Psoas muscle (tissue), 8 donors: Measurements from ENCODE around the gene CD59. TPM values are rescaled to one million over a fixed set of nuclear protein-coding genes. Genes with fewer than 3 reads are reported as not detected.

ENCODE experiments used
- ATAC-seq, 4 donors: fragments of 200-7000 bp; cut with Tn5 transposase; one replicate each; pipeline ENCODE4 v1.9.1; 2020; ENCODE audit warnings: moderate library complexity in 3 of 4, mild to moderate bottlenecking in 2 of 4
- DNase-seq, 2 donors: peaks; one replicate each; pipeline ENCODE4 v3.0.0-alpha.2; 2020
- H3K27ac ChIP-seq: fragments of 200-600 bp; one replicate; pipeline ENCODE4 v1.8.0; 2022
- H3K27me3 ChIP-seq, 3 donors: fragments of 200-600 bp in 1 of 3; one replicate each; pipeline versions ENCODE4 v1.6.1 to v1.8.0; 2013 to 2022; ENCODE audit warnings: low read length in 2 of 3, mild to moderate bottlenecking in 2 of 3, moderate library complexity in 1 of 3; ENCODE audit not compliant: insufficient read depth in 3 of 3
- H3K36me3 ChIP-seq, 2 donors: fragments of 200-600 bp in 1 of 2; one replicate each; pipeline versions ENCODE4 v1.6.1 to v1.8.0; 2013 to 2022; ENCODE audit warnings: low read depth in 1 of 2, mild to moderate bottlenecking in 1 of 2, moderate library complexity in 1 of 2; ENCODE audit not compliant: insufficient read depth in 1 of 2
- H3K4me1 ChIP-seq: fragments of 200-600 bp; one replicate; pipeline ENCODE4 v1.8.0; 2022
- H3K4me3 ChIP-seq: fragments of 200-600 bp; one replicate; pipeline ENCODE4 v1.8.0; 2022; ENCODE audit warnings: mild to moderate bottlenecking
- H3K9me3 ChIP-seq: fragments of 200-600 bp; one replicate; pipeline ENCODE4 v1.8.0; 2022
- CTCF ChIP-seq: fragments of 200-600 bp; IDR thresholded peaks from one replicate; pipeline ENCODE4 v1.8.0; 2022; ENCODE audit warnings: antibody characterized with exemption
- WGBS, 3 donors: extraction: QIAGEN DNeasy Blood & Tissue Kit; methylation state at CpG; one replicate each; pipeline versions ENCODE4 v1.1.6 to v1.1.7; 2013; 5-methylcytosine and 5-hydroxymethylcytosine counted together
- intact Hi-C, 2 donors: fragments of 100-400 bp; cut with DNase I; formaldehyde crosslinking; loops; one replicate each; pipeline versions ENCODE4 v1.11.0 to v1.14.2; 2022
- polyA plus RNA-seq, 3 donors: library from polyadenylated mRNA; stranded (reverse); fragments of 200-250 nt; gene quantifications; one replicate each; pipeline ENCODE4 v1.2.3, GENCODE V29; 2013
- total RNA-seq, 4 donors: library from RNA; stranded (reverse); fragmentation: NEBNext Ultra II Directional in 2 of 4; extraction: Animal tissue kit (Norgen Biotek cat#: 25700) in 2 of 4; gene quantifications; one replicate each; pipeline versions ENCODE4 v1.2.1 to v1.2.4, GENCODE V29; 2021 to 2023
- donor health status: healthy with polysubstance abuse.
- donor health status: DM: no; HTN: no; CAD: no; lungs with moderate emphysema.
- donor health status: Bipolar disorder and iron deficiency.
- donor health status: healthy.
- donor health status: DM: yes; HTN: yes; CAD: no.
- donor health status: DM: no; HTN: no; CAD: no.
- donor health status: DM: no; HTN: no; CAD: no.
- donor health status: DM: yes; HTN: yes; CAD: no.

Gene CD59
- total and polyA plus RNA-seq, 7 donors: 423 to 930 (median 574) TPM

DNA sequence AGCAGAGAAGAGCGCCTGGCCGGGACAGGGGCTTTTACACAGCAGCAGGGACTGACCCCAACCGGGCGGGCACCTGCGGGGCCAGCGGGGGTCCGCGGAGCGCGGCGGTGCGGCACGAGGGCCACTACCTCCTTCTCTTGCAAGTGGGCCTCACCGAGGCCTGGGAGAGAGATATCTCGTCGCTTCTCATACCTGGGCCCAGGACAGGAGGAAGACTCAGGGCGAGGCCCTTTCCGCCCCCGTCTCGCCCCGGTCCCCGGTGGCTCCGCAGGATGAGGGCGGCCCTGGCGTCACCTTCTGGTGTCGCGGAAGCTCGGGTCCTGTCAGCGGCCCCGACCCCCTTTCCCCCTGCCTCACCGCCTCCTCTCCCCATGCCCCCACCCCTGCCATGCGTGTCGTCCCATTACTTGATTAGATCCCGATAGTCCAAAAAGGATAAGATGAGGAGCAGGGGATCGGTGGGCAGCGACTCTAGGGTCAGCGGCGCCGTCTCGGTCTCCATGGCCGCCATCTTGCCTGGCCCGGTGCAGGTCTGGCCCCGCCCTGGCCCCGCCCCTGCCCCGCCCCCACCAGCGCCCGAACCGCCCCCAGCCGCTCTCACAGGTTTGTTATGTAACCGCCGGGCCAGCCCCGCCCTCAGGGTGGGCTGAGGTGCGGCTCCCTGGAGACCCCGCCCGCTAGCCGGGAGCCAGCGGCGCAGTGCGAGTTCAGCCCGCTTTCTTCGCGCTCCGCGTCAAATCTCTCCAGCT is 37.9 kb upstream of the CD59 start, which contains the start of gene FBXO3:
FBXO3 (minus strand) TSS at position 534 of the 749 bp plus-strand sequence; CDS start at position 511, 23 bp downstream.
- WGBS, 3 donors: 0 to 1% (median 1%) methylated on average over 41 to 64 of the region's 64 CpGs
- Histone ChIP-seq H3K4me3 (peak within 1 kb of the TSS; percentile 97), H3K27ac (peak within 1 kb of the TSS; percentile 92), H3K9me3 (no peaks in the 10 kb centered on the region), H3K36me3 (peaks cover 0 to 16% of the 10 kb centered on the region in 2 donors), H3K4me1 (peaks cover 28% of the 10 kb centered on the region), H3K27me3 (no peaks in the 10 kb centered on the region)
- intact Hi-C loops: no loop called here
- ATAC-seq (peak; percentile 91 to 96 (median 94)), DNase-seq (peak; percentile 85 to 89)
- TF ChIP-seq CTCF: no peak

DNA sequence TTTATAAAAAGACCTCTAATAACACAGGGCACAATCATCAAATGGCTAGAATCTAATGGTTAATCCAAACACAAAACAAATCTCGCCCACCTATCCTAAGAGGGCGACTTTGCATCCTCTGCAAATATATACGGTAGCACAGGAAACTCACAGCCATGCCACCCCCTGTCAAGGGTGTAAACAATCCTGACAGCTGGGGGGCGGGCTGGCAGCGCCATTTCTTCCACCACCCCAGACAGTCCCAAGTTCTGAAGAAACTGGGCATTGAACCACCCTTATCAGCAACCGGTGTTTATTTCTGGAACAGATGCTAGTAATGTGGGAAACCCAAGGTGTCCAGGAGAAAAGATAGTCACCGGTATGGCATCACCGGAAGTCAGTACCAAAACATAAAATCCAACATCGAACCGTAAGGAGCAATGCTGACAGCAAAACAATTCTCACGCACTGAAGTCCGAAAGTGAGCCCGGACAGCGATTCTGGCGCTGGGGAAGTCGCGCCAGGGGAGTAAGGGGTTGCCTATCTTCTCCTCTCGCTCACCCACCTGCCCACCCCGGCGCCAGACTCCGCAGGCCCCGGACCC is 37.3 kb upstream of the CD59 start:
- 4 to 5% (median 5%) methylated on average over 19 to 22 of the region's 22 CpGs for WGBS, 3 donors
- intact Hi-C loops: no loop called here

GRCh38 chr11:33772870-33773269 is 36.6 kb upstream of the CD59 start:
- TF ChIP-seq CTCF: no peak
- H3K4me1 ChIP-seq: peaks cover 28% of the 10 kb centered on the region
- H3K4me3 ChIP-seq: peak overlapping the region; percentile 97
- 18 to 50% (median 21%) methylated on average over 1 of the region's 1 CpG for WGBS, 3 donors
- H3K27me3 ChIP-seq: no peaks in the 10 kb centered on the region
- ATAC-seq (no peak), DNase-seq (no peak)
- intact Hi-C loops: no loop called here
- H3K27ac ChIP-seq: peak overlapping the region; percentile 92
- no peaks in the 10 kb centered on the region for H3K9me3 ChIP-seq
- peaks cover 0 to 29% of the 10 kb centered on the region in 2 donors for H3K36me3 ChIP-seq

More for the DNA sequence above, 37.3 kb upstream of the CD59 start:
- Histone ChIP-seq H3K36me3 (peaks cover 0 to 22% of the 10 kb centered on the region in 2 donors), H3K27ac (peak overlapping the region; percentile 92), H3K4me1 (peaks cover 28% of the 10 kb centered on the region), H3K9me3 (no peaks in the 10 kb centered on the region), H3K27me3 (no peaks in the 10 kb centered on the region), H3K4me3 (peak overlapping the region; percentile 97)
- no peak for TF ChIP-seq CTCF
- no peak for DNase-seq
- ATAC-seq: peak; percentile 28 to 47 (median 36)

DNA sequence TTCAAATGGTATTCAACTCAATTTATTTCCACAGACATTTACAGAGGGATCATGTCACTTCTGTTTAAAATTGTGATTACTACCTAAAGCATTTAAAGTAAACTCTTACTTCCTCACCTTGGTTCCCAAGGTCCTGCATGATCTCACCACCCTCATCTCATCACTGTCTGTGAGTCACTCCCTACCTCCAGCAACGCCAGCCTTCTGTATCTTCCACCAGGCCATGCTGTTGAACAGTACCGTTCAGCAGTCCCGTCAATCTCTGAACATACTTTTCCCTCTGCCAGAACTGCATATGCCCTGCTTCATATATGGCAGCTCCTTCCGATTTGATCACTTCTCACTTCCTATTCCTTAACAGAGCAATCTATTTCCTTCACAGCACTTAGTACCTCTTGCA is 36.1 kb upstream of the CD59 start:
- no peak for TF ChIP-seq CTCF
- Histone ChIP-seq H3K36me3 (peaks cover 0 to 34% of the 10 kb centered on the region in 2 donors), H3K4me3 (peak overlapping the region; percentile 97), H3K27me3 (no peaks in the 10 kb centered on the region), H3K27ac (no peak overlapping the region), H3K4me1 (peaks cover 28% of the 10 kb centered on the region), H3K9me3 (no peaks in the 10 kb centered on the region)
- ATAC-seq (peak; percentile 25 to 48 (median 44)), DNase-seq (no peak)
- WGBS, 3 donors: 77 to 81% (median 77%) methylated on average over 4 of the region's 4 CpGs
- intact Hi-C loops: no loop called here
